ENCODE results near the gene CEP295NL.

GRCh38 chr17:78870621-78871020, 32.4 kb downstream of the CEP295NL start:
- no peak for TF ChIP-seq GATA2 (IDR thresholded peaks at IDR 0.05; ENCODE audit: low read depth, low read length)
- TF ChIP-seq GATA3 (IDR thresholded peaks at IDR 0.05; ENCODE audit: low read depth, low read length) = no peak
